K562 (cell line): ENCODE data around the gene CORIN.

ENCODE experiments used
- BCLAF1 ChIP-seq, 2 experiments: fragments of 450-650 bp in 1 of 2; IDR thresholded peaks; 2 replicates each; pipeline ENCODE4 v1.6.1; 2011 to 2017; ENCODE audit warnings: low read depth in 2 of 2, antibody characterized with exemption in 1 of 2, borderline replicate concordance in 1 of 2, low read length in 1 of 2, mild to moderate bottlenecking in 1 of 2, mixed read lengths in 1 of 2; ENCODE audit not compliant: control insufficient read depth in 1 of 2
- CBFB ChIP-seq: sonication (generic); formaldehyde crosslinking; IDR thresholded peaks from 2 replicates; pipeline ENCODE4 v1.4.0; 2020; ENCODE audit warnings: mild to moderate bottlenecking, missing genetic modification reagents
- E2F5 ChIP-seq: sonication (generic); formaldehyde crosslinking; IDR thresholded peaks from 2 replicates; pipeline ENCODE4 v1.8.0; 2022; ENCODE audit warnings: mild to moderate bottlenecking, missing genetic modification reagents
- EP300 ChIP-seq: IDR thresholded peaks from 2 replicates; pipeline ENCODE4 v1.6.1; 2012; ENCODE audit warnings: low read length, improper control_type of control experiment
- ETV5 ChIP-seq: sonication (generic); formaldehyde crosslinking; IDR thresholded peaks from 2 replicates; pipeline ENCODE4 v1.4.0; 2020; ENCODE audit warnings: low read depth, mild to moderate bottlenecking, missing genetic modification reagents
- POLR2A ChIP-seq: fragments of 450-650 bp; conservative IDR thresholded peaks from 2 replicates; pipeline ENCODE4 v1.6.1; 2016
- POLR2AphosphoS5 ChIP-seq: IDR thresholded peaks from 2 replicates; pipeline ENCODE4 v1.6.1; 2011; ENCODE audit warnings: mild to moderate bottlenecking, low read depth, low read length, moderate library complexity; ENCODE audit not compliant: control insufficient read depth, insufficient read depth
- SMAD1 ChIP-seq: fragments of 150-350 bp; IDR thresholded peaks from 2 replicates; pipeline ENCODE4 v1.6.1; 2014; ENCODE audit warnings: low read length, low read depth; ENCODE audit not compliant: partially characterized antibody
- SNAPC5 ChIP-seq: fragments of 250-450 bp; sonication (Bioruptor Pico); IDR thresholded peaks from 2 replicates; pipeline ENCODE4 v1.8.0; 2021; ENCODE audit warnings: moderate library complexity, mild to moderate bottlenecking, inconsistent platforms
- ZBTB49 ChIP-seq: sonication (generic); formaldehyde crosslinking; IDR thresholded peaks from 2 replicates; pipeline ENCODE4 v1.8.0; 2022; ENCODE audit warnings: missing genetic modification reagents, mild to moderate bottlenecking, borderline replicate concordance
- ZBTB8A ChIP-seq: fragments of 450-650 bp; IDR thresholded peaks from 2 replicates; pipeline ENCODE4 v1.6.1; 2018; ENCODE audit warnings: mild to moderate bottlenecking, moderate library complexity; ENCODE audit not compliant: partially characterized antibody
- ZFX ChIP-seq: sonication (generic); formaldehyde crosslinking; IDR thresholded peaks from 2 replicates; pipeline ENCODE4 v1.8.0; 2022; ENCODE audit warnings: mild to moderate bottlenecking, missing genetic modification reagents, moderate library complexity
- ZNF830 ChIP-seq: fragments of 250-450 bp; sonication (Bioruptor Pico); IDR thresholded peaks from 2 replicates; pipeline ENCODE4 v1.5.0; 2021; ENCODE audit warnings: mild to moderate bottlenecking

GRCh38 chr4:47669946-47670345 is 167.9 kb downstream of the CORIN start:
- TF ChIP-seq POLR2A (no peak), ZBTB49 (CRISPR knock-in tag) (no peak), CBFB (no peak), BCLAF1 (IDR thresholded peaks at IDR 0.05; ENCODE audit: borderline replicate concordance in 1 of 2, control insufficient read depth in 1 of 2, low read depth in 2 of 2, low read length in 1 of 2) (no peak), EP300 (no peak), SNAPC5 (CRISPR knock-in tag) (no peak), ETV5 (CRISPR knock-in tag) (no peak), ZFX (CRISPR knock-in tag) (no peak), E2F5 (CRISPR knock-in tag) (no peak), ZNF830 (CRISPR knock-in tag) (no peak), SMAD1 (no peak), POLR2AphosphoS5 (no peak), ZBTB8A (no peak)
